PC-3 (cell line): Measurements from ENCODE around the gene ASPSCR1. TPM values are rescaled to one million over a fixed set of nuclear protein-coding genes. Genes with fewer than 3 reads are reported as not detected.

ENCODE experiments used
- ATAC-seq: fragments of 200-7000 bp; cut with Tn5 transposase; 2 replicates; pipeline ENCODE4 v1.9.1; 2020; ENCODE audit warnings: mild to moderate bottlenecking, moderate library complexity
- BruUV-seq: library from RNA; stranded (reverse); fragments of 400-500 nt; replicated peaks from 2 replicates; lab custom pipeline; 2021; lab: Mats Ljungman, UMichigan
- CTCF ChIA-PET: fragments of 300-600 bp; sonication (Branson Sonifier 250); formaldehyde crosslinking; loops from one replicate; lab custom pipeline; 2022; ENCODE audit warnings: antibody characterized with exemption; lab: Charles Lee
- POLR2A ChIA-PET: fragments of 300-600 bp; sonication (Branson Sonifier 250); formaldehyde crosslinking; loops from one replicate; lab custom pipeline; 2022; ENCODE audit warnings: antibody characterized with exemption; ENCODE audit not compliant: unreplicated experiment; lab: Charles Lee
- DNase-seq: peaks from one replicate; pipeline ENCODE4 v3.0.0-alpha.2; 2015
- H2AFZ ChIP-seq: fragments of 300-600 bp; sonication (generic); 2 replicates; pipeline ENCODE4 v1.6.0; 2016; ENCODE audit warnings: antibody characterized with exemption, low read length
- H3F3A ChIP-seq: fragments of 300-600 bp; sonication (generic); one replicate; pipeline ENCODE4 v1.6.0; 2017; ENCODE audit warnings: antibody characterized with exemption, low read length, control low read depth, mild to moderate bottlenecking; ENCODE audit not compliant: unreplicated experiment
- H3K27ac ChIP-seq: fragments of 300-600 bp; sonication (generic); 2 replicates; pipeline ENCODE4 v1.5.1; 2016; ENCODE audit warnings: mild to moderate bottlenecking, low read length
- H3K27me3 ChIP-seq: fragments of 300-600 bp; sonication (generic); 2 replicates; pipeline ENCODE4 v1.6.1; 2016; ENCODE audit warnings: low read length, mixed read lengths
- H3K36me3 ChIP-seq: fragments of 300-600 bp; sonication (generic); 2 replicates; pipeline ENCODE4 v1.6.1; 2016; ENCODE audit warnings: low read depth, mixed run types, low read length, mixed read lengths
- H3K4me1 ChIP-seq: fragments of 300-600 bp; sonication (generic); 2 replicates; pipeline ENCODE4 v1.5.1; 2016; ENCODE audit warnings: low read length; ENCODE audit not compliant: insufficient read depth
- H3K4me2 ChIP-seq: fragments of 300-600 bp; sonication (generic); 2 replicates; pipeline ENCODE4 v1.6.0; 2016; ENCODE audit warnings: low read length
- H3K4me3 ChIP-seq: fragments of 300-600 bp; sonication (generic); 2 replicates; pipeline ENCODE4 v1.5.1; 2016; ENCODE audit warnings: mild to moderate bottlenecking, low read length, mixed read lengths
- H3K79me2 ChIP-seq: fragments of 300-600 bp; sonication (generic); 2 replicates; pipeline ENCODE4 v1.6.1; 2017; ENCODE audit warnings: low read length, mixed read lengths
- H3K9ac ChIP-seq: fragments of 300-600 bp; sonication (generic); 2 replicates; pipeline ENCODE4 v1.6.0; 2016; ENCODE audit warnings: mild to moderate bottlenecking, low read length
- H3K9me2 ChIP-seq: fragments of 300-600 bp; sonication (generic); replicated peaks from 2 replicates; pipeline ENCODE4 v1.6.1; 2016; ENCODE audit warnings: mixed run types, low read length, mixed read lengths
- H3K9me3 ChIP-seq: fragments of 300-600 bp; sonication (generic); 2 replicates; pipeline ENCODE4 v1.6.1; 2016; ENCODE audit warnings: low read length, mixed read lengths
- H4K20me1 ChIP-seq: fragments of 300-600 bp; sonication (generic); 2 replicates; pipeline ENCODE4 v1.6.1; 2016; ENCODE audit warnings: low read length, mixed read lengths
- CTCF ChIP-seq: fragments of 300-600 bp; sonication (generic); conservative IDR thresholded peaks from 2 replicates; pipeline ENCODE4 v1.5.1; 2017; ENCODE audit warnings: antibody characterized with exemption, low read depth, mild to moderate bottlenecking, low read length
- EZH2 ChIP-seq: fragments of 300-600 bp; sonication (generic); IDR thresholded peaks from one replicate; pipeline ENCODE4 v1.6.1; 2017; ENCODE audit warnings: antibody characterized with exemption, mild to moderate bottlenecking, low read length; ENCODE audit not compliant: unreplicated experiment
- EZH2phosphoT487 ChIP-seq: fragments of 300-600 bp; sonication (generic); IDR thresholded peaks from 2 replicates; pipeline ENCODE4 v1.6.1; 2018; ENCODE audit warnings: mild to moderate bottlenecking, antibody characterized with exemption, low read length, borderline replicate concordance
- intact Hi-C: fragments of 100-400 bp; cut with micrococcal nuclease; formaldehyde crosslinking; loops from 2 replicates; pipeline ENCODE4 v1.9.0; 2023
- total RNA-seq: library from RNA; depleted of rRNA; stranded (reverse); fragments of >200 nt; gene quantifications from 2 replicates; pipeline ENCODE4 v1.2.3, GENCODE V29; 2014

Gene ASPSCR1
- total RNA-seq, 1 experiment from 2014 or later: 31.5 TPM

GRCh38 chr17:82047379-82047778, 70.0 kb downstream of the ASPSCR1 start:
- no TSS peak for BruUV-seq
- no peak for ATAC-seq
- Histone ChIP-seq H3K4me2 (no peak overlapping the region), H3K27ac (no peak overlapping the region), H3K4me1 (no peaks in the 10 kb centered on the region; the same call in 1 of the 2 replicates), H3K4me3 (no peak overlapping the region), H4K20me1 (no peaks in the 10 kb centered on the region), H3K9me3 (no peaks in the 10 kb centered on the region), H3K36me3 (no peaks in the 10 kb centered on the region; the same call in 1 of the 2 replicates), H3K27me3 (no peaks in the 10 kb centered on the region), H3K9ac (no peak overlapping the region), H3F3A (no peaks in the 10 kb centered on the region), H3K79me2 (peaks cover 13% of the 10 kb centered on the region), H3K9me2 (no peaks in the 10 kb centered on the region), H2AFZ (no peak overlapping the region)
- intact Hi-C loops: no loop called here
- DNase-seq: no peak
- CTCF ChIA-PET: no interaction called here
- POLR2A ChIA-PET: interaction anchor here (0.7 kb wide), 1 partner anchor 1017 kb away, joined by 6 read pairs; no protein-coding TSS in a partner anchor
- TF ChIP-seq CTCF (no peak), EZH2phosphoT487 (no peak), EZH2 (no peak)

GRCh38 chr17:82047914-82048570, 70.6 kb downstream of the ASPSCR1 start:
- Histone ChIP-seq H3K36me3 (no peaks in the 10 kb centered on the region; the same call in 1 of the 2 replicates), H3K4me3 (no peak overlapping the region), H2AFZ (no peak overlapping the region), H3K79me2 (peaks cover 19% of the 10 kb centered on the region), H3K9ac (no peak overlapping the region), H3K27ac (no peak overlapping the region), H3F3A (no peaks in the 10 kb centered on the region), H3K4me1 (peaks cover 4% of the 10 kb centered on the region; the same call in 1 of the 2 replicates), H3K27me3 (no peaks in the 10 kb centered on the region), H3K9me3 (no peaks in the 10 kb centered on the region), H4K20me1 (no peaks in the 10 kb centered on the region), H3K9me2 (no peaks in the 10 kb centered on the region), H3K4me2 (no peak overlapping the region)
- TF ChIP-seq EZH2phosphoT487 (no peak), CTCF (no peak), EZH2 (no peak)
- intact Hi-C loops: no loop called here
- DNase-seq (no peak), ATAC-seq (no peak)
- ChIA-PET POLR2A (interaction anchor here (0.7 kb wide), 1 partner anchor 1018 kb away, joined by 6 read pairs; no protein-coding TSS in a partner anchor), CTCF (no interaction called here)
- no TSS peak for BruUV-seq

GRCh38 chr17:82048571-82048971, 71.1 kb downstream of the ASPSCR1 start:
- BruUV-seq: no TSS peak
- DNase-seq (no peak), ATAC-seq (no peak)
- H3K9me3 ChIP-seq: no peaks in the 10 kb centered on the region
- H3K4me1 ChIP-seq: peaks cover 8% of the 10 kb centered on the region; the same call in 1 of the 2 replicates
- no peak overlapping the region for H3K4me2 ChIP-seq
- no peaks in the 10 kb centered on the region for H4K20me1 ChIP-seq
- H3F3A ChIP-seq: no peaks in the 10 kb centered on the region
- CTCF ChIA-PET: no interaction called here
- no peak overlapping the region for H3K4me3 ChIP-seq
- no peak overlapping the region for H2AFZ ChIP-seq
- intact Hi-C loops: no loop called here
- no peaks in the 10 kb centered on the region for H3K9me2 ChIP-seq
- H3K36me3 ChIP-seq: no peaks in the 10 kb centered on the region; the same call in 1 of the 2 replicates
- peaks cover 24% of the 10 kb centered on the region for H3K79me2 ChIP-seq
- H3K27me3 ChIP-seq: no peaks in the 10 kb centered on the region
- TF ChIP-seq EZH2: no peak
- TF ChIP-seq EZH2phosphoT487: no peak
- no peak for TF ChIP-seq CTCF
- POLR2A ChIA-PET: no interaction called here
- H3K9ac ChIP-seq: no peak overlapping the region
- no peak overlapping the region for H3K27ac ChIP-seq
